GM12865 (cell line): ENCODE measurements around the gene CDH11.

Experiments
- DNase-seq: peaks from one replicate; pipeline ENCODE4 v3.0.0; 2010; ENCODE audit warnings: low read depth
- H3K4me3 ChIP-seq: 2 replicates; pipeline ENCODE4 v1.5.1; 2011; ENCODE audit warnings: mild to moderate bottlenecking, low read depth, low read length, control low read depth
- TF ChIP-seq, protein P1 (sequence below): IDR thresholded peaks from 2 replicates; pipeline ENCODE4 v1.5.1; 2011; ENCODE audit warnings: low read length, control low read depth, low read depth, inconsistent platforms; ENCODE audit not compliant: insufficient read depth; ENCODE audit errors: missing control alignments

The CDH11 gene

DNA sequence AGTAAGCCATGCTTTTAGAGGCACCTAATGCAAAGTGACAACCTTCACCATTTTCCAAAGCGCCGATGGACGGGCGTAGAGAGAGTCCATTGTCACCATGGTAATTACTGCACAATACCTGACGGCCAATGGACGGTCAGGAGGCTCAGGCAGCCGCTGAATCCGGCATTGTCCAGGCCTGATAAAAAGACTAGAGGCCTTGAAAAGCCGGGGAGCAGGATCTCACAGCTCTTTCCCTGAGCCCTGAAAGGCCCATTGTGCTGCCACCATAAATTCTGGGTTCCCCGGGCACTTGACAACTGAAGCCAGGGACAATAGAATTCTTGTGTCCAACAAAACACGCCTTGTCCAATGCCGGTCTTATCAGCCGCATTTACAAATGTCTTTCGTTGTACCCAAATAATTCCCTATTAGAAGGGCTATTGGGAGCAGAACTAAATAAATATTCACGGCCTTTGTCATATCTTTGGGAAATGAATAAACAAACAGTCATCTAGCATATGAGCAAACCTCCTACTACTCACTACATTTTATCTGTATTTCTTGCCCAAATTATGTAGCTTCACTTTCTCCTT, 62.4 kb downstream of the CDH11 start:
- no peak for DNase-seq
- TF ChIP-seq, protein P1, sequence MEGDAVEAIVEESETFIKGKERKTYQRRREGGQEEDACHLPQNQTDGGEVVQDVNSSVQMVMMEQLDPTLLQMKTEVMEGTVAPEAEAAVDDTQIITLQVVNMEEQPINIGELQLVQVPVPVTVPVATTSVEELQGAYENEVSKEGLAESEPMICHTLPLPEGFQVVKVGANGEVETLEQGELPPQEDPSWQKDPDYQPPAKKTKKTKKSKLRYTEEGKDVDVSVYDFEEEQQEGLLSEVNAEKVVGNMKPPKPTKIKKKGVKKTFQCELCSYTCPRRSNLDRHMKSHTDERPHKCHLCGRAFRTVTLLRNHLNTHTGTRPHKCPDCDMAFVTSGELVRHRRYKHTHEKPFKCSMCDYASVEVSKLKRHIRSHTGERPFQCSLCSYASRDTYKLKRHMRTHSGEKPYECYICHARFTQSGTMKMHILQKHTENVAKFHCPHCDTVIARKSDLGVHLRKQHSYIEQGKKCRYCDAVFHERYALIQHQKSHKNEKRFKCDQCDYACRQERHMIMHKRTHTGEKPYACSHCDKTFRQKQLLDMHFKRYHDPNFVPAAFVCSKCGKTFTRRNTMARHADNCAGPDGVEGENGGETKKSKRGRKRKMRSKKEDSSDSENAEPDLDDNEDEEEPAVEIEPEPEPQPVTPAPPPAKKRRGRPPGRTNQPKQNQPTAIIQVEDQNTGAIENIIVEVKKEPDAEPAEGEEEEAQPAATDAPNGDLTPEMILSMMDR: no peak
- H3K4me3 ChIP-seq: no peak overlapping the region

DNA sequence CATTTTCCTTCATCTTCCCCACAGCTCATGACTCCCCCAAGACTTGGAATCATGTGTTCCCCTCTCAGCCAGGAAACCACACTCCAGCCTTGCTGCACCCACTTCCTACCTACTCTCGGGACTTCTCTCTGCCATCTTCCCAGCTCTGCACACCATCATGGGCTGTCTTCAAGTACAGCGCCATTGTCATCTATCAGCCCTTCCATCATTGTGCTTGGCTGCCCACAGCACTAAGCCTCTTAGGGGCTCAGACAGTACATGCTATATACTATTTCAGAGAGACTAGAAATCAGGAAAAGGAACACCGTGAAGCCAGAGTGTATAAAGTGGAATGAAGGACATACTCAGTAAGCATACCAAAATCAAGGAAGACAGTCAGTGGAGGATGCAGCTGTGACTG, 64.7 kb downstream of the CDH11 start:
- DNase-seq: no peak
- TF ChIP-seq, protein P1: no peak
- no peak overlapping the region for H3K4me3 ChIP-seq

DNA sequence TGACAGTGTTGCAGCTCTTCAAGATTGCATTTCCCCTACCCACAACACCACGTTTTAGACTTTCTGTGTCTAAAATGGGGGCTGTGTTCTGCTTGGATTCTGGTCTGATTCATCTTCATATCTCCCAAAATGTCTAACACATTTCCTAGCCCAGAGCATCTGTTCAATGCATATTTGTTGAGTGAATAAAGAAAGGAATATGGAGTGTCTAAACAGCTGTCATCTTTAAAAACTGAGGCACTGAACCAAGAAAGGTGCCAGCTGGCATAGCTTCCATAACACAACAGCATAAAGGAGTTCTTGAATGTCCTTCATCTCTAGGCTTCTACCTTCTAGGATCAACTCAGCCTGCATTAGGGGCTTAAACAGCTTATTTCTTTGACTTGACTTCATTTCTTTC, 67.4 kb downstream of the CDH11 start:
- TF ChIP-seq, protein P1: no peak
- no peak for DNase-seq
- H3K4me3 ChIP-seq: no peak overlapping the region

DNA sequence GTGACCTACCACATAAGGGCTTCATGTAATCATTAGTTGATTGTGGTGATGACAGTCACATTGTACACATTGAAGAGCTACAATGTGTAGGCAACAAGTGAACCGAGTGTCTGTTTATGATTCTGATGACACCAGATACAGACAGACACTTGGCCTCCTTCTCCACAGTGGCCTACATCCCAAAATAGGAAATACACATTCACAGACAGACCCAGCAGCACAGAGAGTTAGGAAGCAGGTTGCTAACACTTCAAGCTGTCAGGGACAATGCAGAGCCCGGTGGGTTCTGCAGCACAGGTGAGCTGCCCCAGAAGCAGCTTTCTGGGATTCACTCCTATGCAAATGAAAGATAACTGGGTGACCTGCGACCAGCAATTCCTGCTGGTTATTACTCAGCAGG, 72.2 kb downstream of the CDH11 start:
- no peak overlapping the region for H3K4me3 ChIP-seq
- TF ChIP-seq, protein P1: no peak
- no peak for DNase-seq

DNA sequence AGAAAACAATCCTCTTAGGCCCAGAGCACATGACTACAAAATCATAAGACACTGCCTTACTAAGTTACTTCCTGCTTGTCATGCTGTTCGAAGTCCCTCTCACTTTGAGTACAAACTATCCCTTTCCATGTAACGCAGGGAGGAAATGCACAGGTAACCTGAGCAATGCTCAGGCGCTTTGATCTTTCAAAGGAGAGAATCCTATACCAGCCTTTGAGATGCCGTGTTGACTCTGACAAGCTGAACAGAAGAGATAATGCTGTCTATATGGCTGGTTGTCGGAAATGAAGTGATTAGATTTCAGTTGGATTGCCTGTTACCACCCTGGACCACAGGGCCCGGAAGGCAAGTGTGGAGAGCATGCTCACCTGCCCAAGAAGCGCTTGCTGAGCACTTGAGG, 75.9 kb downstream of the CDH11 start:
- DNase-seq: no peak
- H3K4me3 ChIP-seq: no peak overlapping the region
- TF ChIP-seq, protein P1: no peak

DNA sequence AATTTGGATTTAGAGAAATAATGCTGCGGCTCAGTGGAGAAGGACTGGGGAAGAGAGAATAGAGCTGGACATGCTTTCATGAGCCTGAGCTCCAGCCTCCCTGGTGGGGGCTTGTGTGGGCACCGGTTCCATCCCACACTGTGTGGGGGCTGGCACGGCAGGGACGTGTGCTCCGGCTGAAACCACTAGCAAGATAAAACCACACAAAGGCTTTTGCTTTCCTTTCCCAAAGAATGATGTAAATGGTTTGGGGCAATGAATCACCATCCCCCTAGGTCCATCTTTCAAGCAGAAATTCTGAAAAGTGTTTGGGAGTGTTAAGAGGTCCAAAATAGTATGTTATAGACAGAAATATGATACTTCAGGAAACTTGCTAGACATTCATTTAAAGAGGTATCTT, 77.0 kb downstream of the CDH11 start:
- DNase-seq: no peak
- H3K4me3 ChIP-seq: no peak overlapping the region
- TF ChIP-seq, protein P1: no peak

DNA sequence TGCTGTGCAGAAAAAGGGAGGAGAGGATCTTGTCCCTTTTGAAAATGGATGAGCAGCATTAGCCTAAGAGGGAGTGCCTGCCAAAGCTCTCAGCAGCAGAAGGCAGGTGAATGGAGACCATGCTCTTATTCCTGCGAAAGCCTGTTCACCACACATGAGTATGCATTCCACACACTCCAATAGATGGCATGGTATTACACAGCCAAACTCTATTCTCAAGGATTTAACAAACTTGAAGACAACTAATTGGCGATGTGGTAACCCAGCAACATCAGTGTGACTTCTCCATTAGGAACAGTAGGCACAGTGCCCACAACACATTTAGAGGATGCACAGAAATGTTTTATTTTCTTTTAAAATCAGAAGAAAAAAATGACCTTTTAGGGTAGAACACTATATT, 77.8 kb downstream of the CDH11 start:
- no peak for DNase-seq
- TF ChIP-seq, protein P1: no peak
- H3K4me3 ChIP-seq: no peak overlapping the region
